Dedifferentiated amniotic fluid mesenchymal stem cell (primary cell): ENCODE data around the gene PELI2.

Experiments
- DNase-seq: peaks from one replicate; pipeline ENCODE4 v3.0.0-alpha.2; 2016; ENCODE audit errors: extremely low spot score

Gene PELI2

DNA sequence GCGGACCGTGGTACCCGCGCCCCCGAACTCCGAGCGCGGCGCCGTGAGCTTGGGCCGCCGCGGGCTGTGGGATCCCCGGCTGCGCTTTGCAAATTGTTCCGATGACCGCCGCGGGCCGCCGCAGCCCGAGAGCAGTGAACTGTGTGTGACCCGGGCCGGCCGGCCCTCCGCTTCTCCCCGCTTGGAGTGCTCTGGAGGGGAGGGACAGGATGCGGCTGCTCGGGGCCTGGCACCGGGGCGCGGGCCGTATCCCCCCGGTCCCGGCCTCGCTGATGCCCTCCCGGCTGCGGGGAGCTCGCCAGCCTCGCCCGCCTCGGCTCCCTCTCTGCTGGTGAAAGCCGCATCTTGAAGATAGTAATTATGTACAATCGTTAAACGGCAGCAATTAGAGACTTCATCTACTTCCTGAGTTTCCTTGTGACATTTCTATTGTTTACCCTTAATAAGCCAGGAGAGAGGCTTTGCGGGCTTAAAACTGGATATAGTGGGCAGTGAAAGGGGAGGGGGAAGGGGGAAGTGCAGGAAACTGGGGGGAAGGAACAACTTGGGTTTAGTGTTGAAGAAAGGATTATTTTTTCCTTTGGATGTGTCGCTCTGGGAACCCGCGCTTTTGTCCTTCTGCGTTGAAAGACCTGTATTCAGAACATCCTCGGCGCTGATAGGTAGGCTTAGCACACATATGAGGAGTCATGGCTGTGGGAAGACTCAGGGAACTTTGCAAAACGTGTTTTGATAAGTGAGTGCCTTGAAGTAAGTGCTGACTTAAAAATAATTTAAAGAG, 1.2 kb downstream of the PELI2 start:
- DNase-seq, result no peak

GRCh38 chr14:56120091-56120691, 2.0 kb downstream of the PELI2 start:
- DNase-seq, result peak; percentile 35

GRCh38 chr14:56121816-56122215, 3.6 kb downstream of the PELI2 start:
- DNase-seq, result no peak

GRCh38 chr14:56122301-56122700, 4.1 kb downstream of the PELI2 start:
- DNase-seq, result no peak

- peak; percentile 23 for DNase-seq
Observed at GRCh38 chr14:56124327-56124726, 6.1 kb downstream of the PELI2 start.

GRCh38 chr14:56125772-56126636, 7.8 kb downstream of the PELI2 start:
- no peak for DNase-seq

DNA sequence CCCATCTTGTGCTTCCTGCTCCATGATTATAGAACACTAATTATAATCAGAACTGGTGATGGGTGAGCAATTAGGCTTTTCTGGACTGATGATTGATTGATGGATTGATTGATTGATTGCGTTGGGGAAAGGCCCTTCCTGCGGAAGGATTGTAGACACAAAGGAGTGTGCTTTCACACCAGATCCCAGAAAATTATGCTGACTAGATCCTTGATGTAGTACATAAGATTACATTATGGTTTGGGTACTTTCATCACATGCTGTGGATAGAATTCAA, 8.4 kb downstream of the PELI2 start:
- DNase-seq, result no peak

DNA sequence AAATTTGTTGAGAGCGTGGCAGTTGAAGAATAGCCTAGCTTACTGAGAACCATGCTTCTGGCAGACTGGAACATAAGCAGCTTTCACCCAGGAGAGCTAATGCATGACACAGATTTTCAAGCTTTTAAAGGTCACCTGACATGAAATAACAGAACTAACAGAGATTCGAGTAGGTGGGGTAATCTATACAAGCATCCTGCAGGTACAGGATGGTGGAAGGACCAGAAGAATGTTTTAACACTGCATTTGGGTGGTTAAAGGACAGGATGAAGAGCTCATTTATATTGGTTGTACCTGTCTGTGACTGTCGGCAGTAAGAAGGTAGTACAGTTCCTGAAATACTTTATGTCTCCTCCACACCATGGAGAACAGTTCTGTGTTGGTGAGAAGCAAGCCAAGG, 8.9 kb downstream of the PELI2 start:
- DNase-seq, result no peak

- DNase-seq, result no peak
Observed at GRCh38 chr14:56129092-56129491, 10.9 kb downstream of the PELI2 start.

GRCh38 chr14:56129933-56130332, 11.7 kb downstream of the PELI2 start:
- DNase-seq, result no peak

GRCh38 chr14:56131004-56131864, 13.0 kb downstream of the PELI2 start:
- DNase-seq, result no peak

GRCh38 chr14:56131865-56132833, 13.9 kb downstream of the PELI2 start:
- DNase-seq, result no peak

DNA sequence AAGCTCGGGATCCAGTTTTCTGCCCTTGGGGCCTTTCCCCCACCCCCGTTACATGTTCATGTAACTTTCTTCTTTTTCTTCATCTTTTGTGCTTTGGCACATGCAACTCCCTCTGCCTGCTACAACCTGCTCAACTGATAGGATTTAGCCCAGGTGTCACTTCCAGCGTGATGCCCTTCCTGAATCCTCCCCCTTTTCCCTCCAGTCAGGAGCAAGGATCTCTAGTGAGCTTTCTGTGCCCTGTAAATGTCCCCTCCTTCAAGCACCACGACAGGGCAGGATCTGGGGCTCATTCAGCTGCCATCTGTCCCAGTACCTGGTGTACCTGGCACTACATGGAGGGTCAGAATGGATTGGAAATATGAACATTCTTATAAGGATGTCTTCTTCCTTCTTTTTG, 15.3 kb downstream of the PELI2 start:
- DNase-seq, result no peak

GRCh38 chr14:56135001-56135400, 16.8 kb downstream of the PELI2 start:
- no peak for DNase-seq

DNA sequence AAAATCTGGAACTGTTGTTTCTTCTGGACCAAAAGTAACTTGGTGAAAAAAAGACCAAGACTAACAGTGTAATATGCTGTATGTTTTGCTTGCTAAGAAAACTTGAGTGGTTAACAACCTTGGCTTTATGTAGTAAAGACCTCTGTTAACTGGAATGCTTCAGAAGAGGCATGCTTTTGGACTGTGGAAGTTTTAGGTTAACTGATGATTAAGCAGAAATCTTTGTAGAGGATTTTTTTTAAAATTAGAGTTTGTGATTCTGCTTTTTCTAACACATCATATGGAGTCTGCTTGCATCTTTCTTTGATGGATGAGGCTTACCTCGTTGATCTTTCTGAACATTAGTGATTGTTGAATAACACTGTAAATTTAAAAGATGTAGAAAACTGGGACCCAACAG, 17.5 kb downstream of the PELI2 start:
- no peak for DNase-seq

GRCh38 chr14:56136571-56137452, 18.6 kb downstream of the PELI2 start:
- DNase-seq, result peak; percentile 24

DNA sequence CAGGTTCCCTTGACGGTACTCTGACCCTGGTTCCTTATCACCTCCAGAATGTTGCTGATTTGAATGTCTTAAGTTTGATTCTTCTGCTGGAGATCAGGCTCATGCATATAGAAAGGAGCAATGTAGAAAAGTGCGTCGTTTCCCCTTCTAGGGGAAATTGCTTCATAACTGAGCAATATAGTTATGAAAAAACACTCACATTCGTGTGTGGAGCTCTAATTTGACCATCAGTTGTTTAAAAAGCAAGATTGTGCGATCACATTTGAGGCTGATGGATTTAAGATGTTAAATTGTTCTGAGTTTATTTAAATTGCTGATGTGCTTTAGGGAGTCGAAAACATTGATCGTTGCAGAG, 19.2 kb downstream of the PELI2 start:
- no peak for DNase-seq

DNA sequence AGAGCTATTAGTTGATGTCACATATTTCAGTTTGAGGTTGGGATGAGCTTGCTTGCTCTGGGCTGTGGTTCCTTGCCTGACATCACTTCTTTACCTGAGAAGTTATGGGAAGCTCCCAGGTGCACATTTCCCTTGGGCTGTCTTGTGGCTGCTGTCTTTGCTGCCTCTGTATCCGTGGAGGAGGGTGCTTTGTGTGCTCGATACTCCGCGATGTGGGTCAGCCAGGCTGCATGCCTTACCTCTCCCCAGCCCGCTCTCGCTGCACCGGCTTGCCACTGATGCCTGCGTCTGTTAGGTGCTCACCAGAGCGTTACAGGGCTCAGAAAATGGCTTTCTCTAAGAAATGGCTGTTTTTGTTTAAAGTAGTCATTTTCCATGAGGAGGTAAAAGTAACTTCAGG, 19.6 kb downstream of the PELI2 start:
- DNase-seq, result no peak

- no peak for DNase-seq
Observed at GRCh38 chr14:56138928-56139327, 20.7 kb downstream of the PELI2 start.

DNA sequence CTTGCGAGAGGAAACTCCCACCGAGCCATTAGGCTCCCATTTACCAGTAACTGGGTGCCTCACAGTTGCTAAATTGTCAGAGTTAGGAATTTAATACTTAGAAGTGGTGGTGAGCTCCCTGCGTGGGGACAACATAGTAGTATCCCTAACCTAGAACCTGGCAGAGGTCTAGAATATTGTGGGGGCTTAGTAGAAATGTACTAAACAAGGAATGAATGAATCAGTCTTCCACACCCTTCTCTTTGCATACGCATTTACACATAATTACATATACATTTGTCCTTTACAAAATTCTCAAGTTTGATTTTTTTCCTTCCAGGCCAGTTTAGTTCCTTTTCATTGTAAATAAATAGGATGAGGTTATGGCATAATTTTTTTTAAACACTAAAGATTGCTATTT, 24.1 kb downstream of the PELI2 start:
- DNase-seq, result no peak
